Keratinocyte (primary cell): ENCODE data around the gene TCP11. TPM values are rescaled to one million over a fixed set of nuclear protein-coding genes. Genes with fewer than 3 reads are reported as not detected.

Experiments used
- DNase-seq: peaks from one replicate; pipeline ENCODE4 v3.0.0-alpha.2; 2011; ENCODE audit warnings: low read depth, missing footprints, low spot score
- FAIRE-seq: peaks from 2 replicates; lab custom pipeline; 2011; peaks lifted over from hg19 to GRCh38; lab: Jason Lieb, UNC
- H2AFZ ChIP-seq: 2 replicates; pipeline ENCODE4 v1.6.0; 2012; ENCODE audit warnings: low read length, control low read depth, inconsistent platforms; ENCODE audit not compliant: control insufficient read depth
- H3K27ac ChIP-seq: 2 replicates; pipeline ENCODE4 v1.5.1; 2011; ENCODE audit warnings: low read length; ENCODE audit not compliant: control insufficient read depth, insufficient read depth
- H3K27me3 ChIP-seq: 3 replicates; pipeline ENCODE4 v1.6.0; 2011; ENCODE audit warnings: low read length; ENCODE audit not compliant: control insufficient read depth, insufficient read depth; ENCODE audit errors: extremely low read depth
- H3K36me3 ChIP-seq, 2 experiments: 2 replicates in 1 of 2; 3 replicates in 1 of 2; pipeline ENCODE4 v1.5.1; 2011; ENCODE audit warnings: low read length in 2 of 2, mild to moderate bottlenecking in 1 of 2; ENCODE audit not compliant: control insufficient read depth in 2 of 2, insufficient read depth in 2 of 2; ENCODE audit errors: extremely low read depth in 1 of 2
- H3K4me1 ChIP-seq: 3 replicates; pipeline ENCODE4 v1.5.1; 2011; ENCODE audit warnings: low read length; ENCODE audit not compliant: control insufficient read depth, insufficient read depth; ENCODE audit errors: extremely low read depth
- H3K4me2 ChIP-seq: 3 replicates; pipeline ENCODE4 v1.6.0; 2011; ENCODE audit warnings: low read depth, low read length; ENCODE audit not compliant: control insufficient read depth, insufficient read depth; ENCODE audit errors: extremely low read depth
- H3K4me3 ChIP-seq, 3 experiments: fragments of 200-600 bp in 1 of 3; sonication (generic) in 1 of 3; 2 replicates in 2 of 3; 3 replicates in 1 of 3; pipeline ENCODE4 v1.5.1; 2011 to 2016; ENCODE audit warnings: low read length in 3 of 3, mild to moderate bottlenecking in 3 of 3, control low read depth in 2 of 3, inconsistent platforms in 1 of 3, low read depth in 1 of 3, mixed read lengths in 1 of 3, mixed run types in 1 of 3, moderate library complexity in 1 of 3; ENCODE audit not compliant: control insufficient read depth in 2 of 3, insufficient read depth in 2 of 3; ENCODE audit errors: extremely low read depth in 1 of 3
- H3K79me2 ChIP-seq: 2 replicates; pipeline ENCODE4 v1.6.0; 2012; ENCODE audit warnings: low read length; ENCODE audit not compliant: control insufficient read depth, insufficient read depth
- H3K9ac ChIP-seq: 3 replicates; pipeline ENCODE4 v1.6.0; 2011; ENCODE audit warnings: low read length; ENCODE audit not compliant: control insufficient read depth, insufficient read depth; ENCODE audit errors: extremely low read depth
- H3K9me1 ChIP-seq: 3 replicates; pipeline ENCODE4 v1.6.0; 2011; ENCODE audit warnings: low read length; ENCODE audit not compliant: control insufficient read depth, insufficient read depth; ENCODE audit errors: extremely low read depth
- H3K9me3 ChIP-seq: 2 replicates; pipeline ENCODE4 v1.5.1; 2012; ENCODE audit warnings: low read depth, low read length; ENCODE audit not compliant: control insufficient read depth
- H4K20me1 ChIP-seq: 3 replicates; pipeline ENCODE4 v1.6.0; 2011; ENCODE audit warnings: low read length; ENCODE audit not compliant: control insufficient read depth, insufficient read depth; ENCODE audit errors: extremely low read depth
- EZH2 ChIP-seq: IDR thresholded peaks from one replicate; pipeline ENCODE4 v1.6.1; 2012; ENCODE audit warnings: inconsistent platforms, mild to moderate bottlenecking, low read length, moderate library complexity
- dilution Hi-C: fragments of 300-500 bp; cut with MboI; formaldehyde crosslinking; loops from one replicate; pipeline ENCODE4 v1.7.0; 2020; ENCODE audit warnings: low sequenced_read_pairs; ENCODE audit not compliant: extremely low pct_ligation_motif_present
- polyA plus RNA-seq, 5 experiments: library from polyadenylated mRNA; depleted of rRNA in 3 of 5; stranded (reverse) in 3 of 5; stranded (forward) in 1 of 5; unstranded in 1 of 5; fragments of >200 nt; gene quantifications; 1 replicate in 1 of 5; 2 replicates in 3 of 5; 3 replicates in 1 of 5; pipeline versions ENCODE4 v1.2.1 to v1.2.3, GENCODE V29; 2011 to 2012; ENCODE audit warnings: missing spikeins in 2 of 5, low read depth in 1 of 5, low replicate concordance in 1 of 5
- TF ChIP-seq, protein P1 (sequence below), 3 experiments: IDR thresholded peaks in 1 of 3; conservative IDR thresholded peaks in 1 of 3; optimal IDR thresholded peaks in 1 of 3; 2 replicates in 2 of 3; 3 replicates in 1 of 3; pipeline versions ENCODE3 to v1.5.1; 2011; ENCODE audit warnings: low read length in 3 of 3, mild to moderate bottlenecking in 3 of 3, moderate library complexity in 2 of 3, control low read depth in 1 of 3, inconsistent platforms in 1 of 3; ENCODE audit not compliant: insufficient read depth in 2 of 3; ENCODE audit errors: extremely low read depth in 1 of 3

The TCP11 gene
- polyA plus RNA-seq, 1 donor (not counting 4 experiments of a cell fraction or from before 2014, with no cell fraction given): not detected

DNA sequence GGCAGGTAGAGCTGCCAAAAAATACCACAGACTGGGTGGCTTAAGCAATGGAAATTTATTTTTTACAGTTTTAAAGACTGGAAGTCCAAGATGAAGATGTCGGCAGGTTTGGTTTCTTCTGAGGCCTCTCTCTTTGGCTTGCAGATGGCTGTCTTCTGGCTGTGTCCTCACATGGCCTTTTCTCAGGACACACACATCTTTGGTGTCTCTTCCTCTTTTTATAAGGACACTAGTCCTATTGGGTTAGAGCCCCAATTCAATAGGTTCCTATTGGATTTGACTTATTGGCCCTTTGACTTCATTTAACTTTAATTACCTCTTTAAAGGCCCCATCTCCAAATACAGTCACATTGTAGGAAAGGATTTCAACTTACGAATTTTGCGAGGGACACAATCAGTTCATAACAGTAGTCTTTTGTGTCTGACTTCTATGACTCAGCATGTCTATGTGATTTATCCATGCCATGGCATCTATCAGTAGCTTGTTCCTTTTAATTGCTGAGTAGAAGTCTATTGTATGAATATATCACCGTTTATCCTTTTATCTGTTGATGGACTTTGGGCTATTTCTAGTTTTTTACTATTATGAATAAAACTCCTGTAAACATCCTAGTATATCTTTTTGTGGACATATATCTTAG is 11.0 kb upstream of the TCP11 start:
- Histone ChIP-seq H3K27ac (no peak overlapping the region), H3K9me1 (no peaks in the 10 kb centered on the region), H3K27me3 (no peaks in the 10 kb centered on the region), H3K4me3 (no peak overlapping the region), H3K4me2 (no peak overlapping the region), H4K20me1 (no peaks in the 10 kb centered on the region), H3K4me1 (peaks cover 21% of the 10 kb centered on the region), H3K9ac (no peak overlapping the region), H3K36me3 (no peaks in the 10 kb centered on the region), H3K79me2 (no peaks in the 10 kb centered on the region), H2AFZ (no peak overlapping the region), H3K9me3 (no peaks in the 10 kb centered on the region)
- DNase-seq: no peak
- no peak for TF ChIP-seq EZH2
- TF ChIP-seq, protein P1, sequence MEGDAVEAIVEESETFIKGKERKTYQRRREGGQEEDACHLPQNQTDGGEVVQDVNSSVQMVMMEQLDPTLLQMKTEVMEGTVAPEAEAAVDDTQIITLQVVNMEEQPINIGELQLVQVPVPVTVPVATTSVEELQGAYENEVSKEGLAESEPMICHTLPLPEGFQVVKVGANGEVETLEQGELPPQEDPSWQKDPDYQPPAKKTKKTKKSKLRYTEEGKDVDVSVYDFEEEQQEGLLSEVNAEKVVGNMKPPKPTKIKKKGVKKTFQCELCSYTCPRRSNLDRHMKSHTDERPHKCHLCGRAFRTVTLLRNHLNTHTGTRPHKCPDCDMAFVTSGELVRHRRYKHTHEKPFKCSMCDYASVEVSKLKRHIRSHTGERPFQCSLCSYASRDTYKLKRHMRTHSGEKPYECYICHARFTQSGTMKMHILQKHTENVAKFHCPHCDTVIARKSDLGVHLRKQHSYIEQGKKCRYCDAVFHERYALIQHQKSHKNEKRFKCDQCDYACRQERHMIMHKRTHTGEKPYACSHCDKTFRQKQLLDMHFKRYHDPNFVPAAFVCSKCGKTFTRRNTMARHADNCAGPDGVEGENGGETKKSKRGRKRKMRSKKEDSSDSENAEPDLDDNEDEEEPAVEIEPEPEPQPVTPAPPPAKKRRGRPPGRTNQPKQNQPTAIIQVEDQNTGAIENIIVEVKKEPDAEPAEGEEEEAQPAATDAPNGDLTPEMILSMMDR (optimal IDR thresholded peaks at IDR 0.05 in 1 of 3, IDR thresholded peaks at IDR 0.05 in 1 of 3, conservative IDR thresholded peaks at IDR 0.05 in 1 of 3; ENCODE audit: extremely low read depth in 1 of 3, insufficient read depth in 2 of 3, low read length in 3 of 3): no peak
- peak; percentile 43 for FAIRE-seq
- dilution Hi-C loops: no loop called here

- dilution Hi-C loops: no loop called here
- DNase-seq (no peak), FAIRE-seq (no peak)
- Histone ChIP-seq H3K9ac (no peak overlapping the region), H3K27ac (no peak overlapping the region), H3K79me2 (no peaks in the 10 kb centered on the region), H3K4me3 (no peak overlapping the region), H3K4me1 (peaks cover 21% of the 10 kb centered on the region), H3K27me3 (no peaks in the 10 kb centered on the region), H2AFZ (no peak overlapping the region), H3K9me1 (no peaks in the 10 kb centered on the region), H3K36me3 (no peaks in the 10 kb centered on the region), H4K20me1 (no peaks in the 10 kb centered on the region), H3K4me2 (no peak overlapping the region), H3K9me3 (no peaks in the 10 kb centered on the region)
- TF ChIP-seq EZH2: no peak
- TF ChIP-seq, protein P1 (optimal IDR thresholded peaks at IDR 0.05 in 1 of 3, IDR thresholded peaks at IDR 0.05 in 1 of 3, conservative IDR thresholded peaks at IDR 0.05 in 1 of 3; ENCODE audit: extremely low read depth in 1 of 3, insufficient read depth in 2 of 3, low read length in 3 of 3): no peak
Observed at GRCh38 chr6:35151466-35151865, 10.3 kb upstream of the TCP11 start.
